Germinal center (tissue), 1 donor: ENCODE data around the gene DAB2.
A peak's percentile ranks its signal among the peaks of the same experiment; 100 is the strongest.

Experiments used
- DNase-seq: peaks from one replicate; pipeline ENCODE4 v3.0.0; 2012; ENCODE audit warnings: mixed read lengths, low spot score

Gene DAB2

GRCh38 chr5:39381376-39381775 is 43.4 kb downstream of the DAB2 start:
- DNase-seq, result no peak

- DNase-seq, result no peak
Measured at GRCh38 chr5:39379693-39380092, 45.1 kb downstream of the DAB2 start.

- DNase-seq, result no peak
Measured at GRCh38 chr5:39377613-39378012, 47.2 kb downstream of the DAB2 start.

GRCh38 chr5:39376293-39376714 is 48.5 kb downstream of the DAB2 start:
- DNase-seq, result peak; percentile 20

GRCh38 chr5:39373791-39374190 is 51.0 kb downstream of the DAB2 start:
- no peak for DNase-seq

GRCh38 chr5:39371367-39371635 is 53.5 kb downstream of the DAB2 start:
- no peak for DNase-seq

- no peak for DNase-seq
Measured at GRCh38 chr5:39370555-39371366, 54.0 kb downstream of the DAB2 start.

- DNase-seq, result no peak
Measured at GRCh38 chr5:39369123-39369815, 55.5 kb downstream of the DAB2 start.

- DNase-seq, result no peak
Measured at GRCh38 chr5:39368116-39368515, 56.7 kb downstream of the DAB2 start.

- DNase-seq, result no peak
Measured at GRCh38 chr5:39367711-39368110, 57.1 kb downstream of the DAB2 start.

GRCh38 chr5:39364367-39364766 is 60.4 kb downstream of the DAB2 start, which contains the start of gene C9:
TSS of gene C9 (minus strand) at chr5:39364495. CDS start at chr5:39364464, 31 bp downstream.
- no peak for DNase-seq

GRCh38 chr5:39363217-39363616 is 61.6 kb downstream of the DAB2 start:
- no peak for DNase-seq

GRCh38 chr5:39362646-39363045 is 62.1 kb downstream of the DAB2 start:
- no peak for DNase-seq

GRCh38 chr5:39361306-39361705 is 63.5 kb downstream of the DAB2 start:
- no peak for DNase-seq

- DNase-seq, result no peak
Measured at GRCh38 chr5:39360471-39361111, 64.2 kb downstream of the DAB2 start.

GRCh38 chr5:39356263-39356662 is 68.5 kb downstream of the DAB2 start:
- no peak for DNase-seq

GRCh38 chr5:39355324-39355723 is 69.5 kb downstream of the DAB2 start:
- no peak for DNase-seq

GRCh38 chr5:39353717-39354399 is 70.9 kb downstream of the DAB2 start:
- no peak for DNase-seq

GRCh38 chr5:39352951-39353350 is 71.8 kb downstream of the DAB2 start:
- DNase-seq, result no peak

- DNase-seq, result no peak
Measured at GRCh38 chr5:39352170-39352569, 72.6 kb downstream of the DAB2 start.

GRCh38 chr5:39349484-39349883 is 75.3 kb downstream of the DAB2 start:
- no peak for DNase-seq

- no peak for DNase-seq
Measured at GRCh38 chr5:39342460-39342859, 82.3 kb downstream of the DAB2 start.

- DNase-seq, result no peak
Measured at GRCh38 chr5:39341896-39342295, 82.9 kb downstream of the DAB2 start.
